ENCODE results near the gene PELI3.
"Not testable (repeated sequence)": the region's sequence is repeated elsewhere in the genome, so short reads cannot be mapped to it uniquely, and the experiment has no call there.

PELI3 gene

DNA sequence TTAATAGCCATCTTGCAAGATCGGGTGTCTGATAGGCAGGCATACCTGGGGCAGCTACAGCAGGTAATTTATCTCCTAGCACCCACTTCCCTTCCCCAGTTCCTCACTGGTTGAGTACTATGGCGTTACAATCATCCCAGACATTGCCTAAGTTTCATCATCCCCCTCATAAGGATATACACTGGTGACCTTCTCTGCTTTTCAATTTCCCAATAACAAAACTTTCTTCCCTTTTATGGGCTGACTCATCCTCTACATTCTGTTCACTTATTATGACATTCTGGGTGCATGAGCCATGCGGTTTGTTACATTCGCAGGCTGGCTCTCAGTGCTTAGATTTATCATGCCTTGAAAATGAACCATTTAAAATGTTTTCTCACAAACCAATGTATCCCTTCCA, 23.1 kb upstream of the PELI3 start:
- DNase-seq (ENCODE audit: low read depth, low spot score), result no peak

DNA sequence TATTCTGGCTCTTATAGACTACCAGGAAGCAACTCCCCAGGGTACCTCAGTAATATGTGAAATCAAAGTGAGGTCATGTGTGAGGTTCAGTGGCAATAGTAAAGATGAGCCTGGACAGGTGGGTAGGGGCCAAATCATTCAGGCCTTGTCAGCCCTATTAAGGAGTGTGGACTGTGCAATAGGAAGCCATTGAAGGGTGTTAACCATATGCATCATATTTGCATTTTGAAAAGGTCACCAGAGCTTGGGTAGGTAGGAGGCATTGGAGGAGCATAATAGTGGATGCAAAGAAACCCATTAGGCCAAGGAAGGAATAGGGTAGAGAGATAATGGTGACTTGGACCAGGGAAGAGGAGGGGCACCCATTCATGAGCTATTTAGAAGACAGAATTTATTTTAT, 19.7 kb upstream of the PELI3 start:
- DNase-seq (ENCODE audit: low read depth, low spot score), result no peak

DNA sequence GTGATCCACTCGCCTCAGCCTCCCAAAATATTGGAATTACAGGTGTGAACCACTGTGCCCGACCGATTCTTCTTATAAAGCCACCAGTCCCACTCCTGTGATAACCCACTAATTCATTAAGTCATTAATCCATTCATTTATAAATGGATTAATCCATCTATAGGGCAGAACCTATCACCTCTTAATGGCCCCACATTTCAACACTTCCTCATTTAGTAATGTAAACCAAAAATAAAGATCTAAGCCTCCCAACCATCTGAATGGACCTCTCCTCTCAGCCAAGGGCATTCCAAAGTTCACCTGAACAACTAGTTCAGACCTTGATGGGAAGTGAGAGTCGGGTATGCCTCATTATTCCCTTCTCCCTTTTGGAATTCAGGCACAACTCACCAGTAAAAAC, 18.2 kb upstream of the PELI3 start:
- DNase-seq (ENCODE audit: low read depth, low spot score), result no peak

DNA sequence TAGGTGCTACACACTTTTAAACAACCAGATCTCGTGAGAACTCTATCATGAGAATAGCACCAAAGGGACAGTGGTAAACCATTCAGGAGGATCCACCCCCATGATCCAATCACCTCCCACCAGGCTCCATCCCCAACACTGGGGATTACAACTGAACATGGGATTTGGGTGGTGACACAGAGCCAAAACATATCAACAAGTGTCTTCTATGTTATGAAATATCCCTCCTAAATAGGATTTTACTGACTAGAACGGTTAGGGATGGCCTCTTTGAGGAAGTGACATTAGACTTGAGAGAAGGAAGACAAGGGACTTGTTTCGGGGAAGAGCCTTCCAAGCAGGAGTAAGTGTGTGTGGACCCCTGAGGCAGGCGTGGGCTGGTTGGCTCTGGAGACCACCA, 16.1 kb upstream of the PELI3 start:
- DNase-seq (ENCODE audit: low read depth, low spot score), result no peak

DNA sequence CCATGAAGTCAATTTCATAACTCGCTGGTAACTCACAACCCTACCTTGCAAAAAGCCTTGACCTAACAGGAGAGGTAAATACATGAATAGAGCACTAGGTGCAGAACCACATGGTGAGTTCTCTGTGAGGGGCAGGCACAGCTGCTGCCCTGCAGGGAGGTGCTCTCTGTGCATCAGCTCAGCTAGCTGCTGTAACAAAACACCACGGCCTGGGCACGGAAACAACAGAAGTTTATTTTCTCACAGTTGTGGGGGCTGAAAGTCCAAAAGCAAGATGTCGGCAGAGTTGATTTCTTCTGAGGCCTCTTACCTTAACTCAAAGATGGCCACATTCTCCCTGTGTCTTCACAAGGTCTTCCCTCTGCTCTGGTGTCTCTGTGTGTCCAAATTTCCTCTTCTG, 15.0 kb upstream of the PELI3 start:
- no peak for DNase-seq (ENCODE audit: low read depth, low spot score)

DNA sequence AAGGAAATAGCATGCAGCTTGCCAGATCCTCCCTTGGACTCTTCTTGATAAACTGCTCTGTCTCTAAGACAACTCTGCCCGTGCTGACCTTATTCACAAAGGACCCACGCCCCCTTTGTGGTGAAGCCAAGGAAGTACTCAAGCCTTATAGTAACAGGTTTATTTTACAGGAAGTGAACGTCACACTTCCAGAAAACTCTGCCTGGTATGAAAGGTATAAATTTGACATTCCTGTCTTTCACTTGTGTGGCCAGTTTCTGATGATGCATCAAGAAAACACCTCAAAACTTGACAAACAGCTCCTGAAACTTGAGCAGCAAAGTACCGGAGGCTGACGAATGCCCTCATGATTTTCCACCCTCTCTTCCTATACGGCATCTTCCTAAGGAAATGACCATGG, 12.5 kb upstream of the PELI3 start:
- no peak for DNase-seq (ENCODE audit: low read depth, low spot score)

DNA sequence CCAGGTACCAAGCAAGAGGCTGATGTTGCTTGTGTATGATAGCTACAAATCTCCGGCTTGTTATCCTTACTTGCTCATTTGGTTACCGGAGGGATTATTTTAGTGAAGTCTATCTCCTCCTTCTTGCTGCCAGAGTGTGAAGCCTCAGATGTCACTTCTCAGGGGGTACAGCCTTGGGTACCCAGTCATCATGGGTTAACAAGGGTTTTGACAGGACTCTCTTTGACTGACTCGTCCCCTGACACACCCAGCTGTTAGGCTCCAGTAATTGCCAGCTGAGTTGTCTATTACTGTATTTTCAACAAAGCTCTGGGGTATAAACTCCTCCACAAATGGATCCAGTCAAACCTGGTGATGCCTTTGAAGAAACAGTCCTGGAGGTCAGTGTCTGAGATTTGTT, 11.9 kb upstream of the PELI3 start:
- DNase-seq (ENCODE audit: low read depth, low spot score), result no peak

DNA sequence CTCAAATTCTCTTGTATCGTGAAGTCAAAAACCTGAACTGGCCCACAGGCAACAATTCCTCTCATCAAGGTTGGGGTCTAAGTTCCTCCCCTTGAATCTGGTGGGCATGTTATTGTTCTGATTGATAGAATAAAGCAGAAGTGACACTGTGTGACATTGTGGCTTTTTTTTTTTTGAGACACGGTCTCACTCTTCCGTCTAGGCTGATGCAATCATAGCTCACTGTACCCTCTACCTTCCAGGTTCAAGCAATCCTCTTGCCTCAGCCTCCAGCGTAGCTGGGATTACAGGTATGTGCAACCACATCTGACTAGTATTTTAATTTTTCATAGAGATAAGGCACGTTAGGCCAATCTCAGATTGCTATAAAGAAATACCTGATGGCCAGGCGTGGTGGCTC, 8.9 kb upstream of the PELI3 start:
- no peak for DNase-seq (ENCODE audit: low read depth, low spot score)

DNA sequence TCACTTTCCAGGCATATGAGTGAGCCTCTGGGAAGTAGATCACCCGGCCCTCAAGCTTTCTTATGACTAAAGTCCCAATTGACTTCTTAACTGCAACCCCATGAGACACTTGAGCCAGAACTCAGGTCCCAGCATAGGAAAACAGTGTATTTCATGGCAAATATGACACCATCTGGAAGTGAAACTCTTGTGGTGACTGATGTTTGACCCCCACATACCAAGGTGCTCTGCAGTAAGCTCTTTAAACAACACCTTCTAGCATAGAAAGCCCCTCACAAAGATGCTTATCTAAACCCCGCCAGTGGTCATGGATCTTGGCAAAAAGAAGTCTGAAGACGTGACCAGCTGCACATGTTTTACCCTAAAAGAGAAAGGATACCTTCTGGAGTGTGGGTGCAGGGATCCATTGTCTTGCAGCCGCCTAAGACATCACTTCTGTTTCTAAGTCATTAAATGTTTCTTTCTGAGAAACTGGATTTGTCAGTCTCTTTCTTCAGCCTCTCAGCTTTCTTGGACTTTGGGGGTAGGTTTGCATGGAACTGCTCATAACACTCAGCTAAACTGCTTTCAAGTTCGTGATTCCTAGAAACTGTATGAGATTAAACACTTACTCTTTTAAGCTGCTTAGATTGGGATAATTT, 7.4 kb upstream of the PELI3 start:
- no peak for DNase-seq (ENCODE audit: low read depth, low spot score)

DNA sequence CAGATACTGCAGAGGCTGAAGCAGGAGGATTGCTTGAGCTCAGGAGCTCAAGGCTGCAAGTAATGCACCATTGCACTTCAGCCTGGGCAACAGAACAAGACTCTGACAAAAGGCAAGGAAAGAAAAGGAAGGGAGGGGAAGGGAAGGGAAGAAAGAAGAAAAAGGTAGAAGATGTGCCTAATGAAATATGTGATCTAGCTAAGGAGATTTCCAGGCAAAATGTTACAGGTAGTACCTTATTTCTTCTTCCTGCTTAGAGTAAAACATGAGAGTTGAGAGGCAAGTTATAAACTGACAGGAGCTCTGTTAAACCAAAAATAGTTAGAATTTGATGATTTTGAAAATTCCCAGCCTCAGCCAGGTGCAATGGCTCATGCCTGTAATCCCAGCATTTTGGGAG, 4.7 kb upstream of the PELI3 start:
- no peak for DNase-seq (ENCODE audit: low read depth, low spot score)

DNA sequence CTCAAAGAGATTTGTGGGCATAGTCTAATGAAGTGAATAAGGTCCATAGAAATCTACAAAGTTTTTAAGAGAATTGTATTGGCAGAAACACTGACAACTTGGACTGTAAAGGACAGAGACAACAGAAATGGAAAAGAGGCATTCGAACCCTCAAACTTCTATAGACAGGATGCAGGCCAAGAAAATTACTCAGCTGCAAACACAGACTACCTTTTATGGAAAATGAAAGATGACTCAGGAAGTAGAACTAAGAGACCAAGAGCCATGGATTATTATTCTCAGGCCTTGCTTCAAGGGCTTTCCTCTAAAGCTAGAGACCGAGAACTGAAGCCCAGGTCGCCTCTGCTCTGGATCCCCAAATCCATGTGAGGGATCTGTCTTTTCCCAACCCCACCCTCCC, 3.8 kb upstream of the PELI3 start:
- DNase-seq (ENCODE audit: low read depth, low spot score), result no peak

DNA sequence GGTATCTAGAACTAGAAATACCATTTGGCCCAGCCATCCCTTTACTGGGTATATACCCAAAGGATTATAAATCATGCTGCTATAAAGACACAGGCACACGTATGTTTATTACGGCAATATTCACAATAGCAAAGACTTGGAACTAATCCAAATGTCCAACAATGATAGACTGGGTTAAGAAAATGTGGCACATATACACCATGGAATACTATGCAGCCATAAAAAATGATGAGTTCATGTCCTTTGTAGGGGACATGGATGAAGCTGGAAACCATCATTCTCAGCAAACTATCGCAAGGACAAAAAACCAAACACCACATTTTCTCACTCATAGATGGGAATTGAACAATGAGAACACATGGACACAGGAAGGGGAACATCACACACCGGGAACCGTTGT, 2.6 kb upstream of the PELI3 start:
- DNase-seq (ENCODE audit: low read depth, low spot score), result not testable (repeated sequence)

DNA sequence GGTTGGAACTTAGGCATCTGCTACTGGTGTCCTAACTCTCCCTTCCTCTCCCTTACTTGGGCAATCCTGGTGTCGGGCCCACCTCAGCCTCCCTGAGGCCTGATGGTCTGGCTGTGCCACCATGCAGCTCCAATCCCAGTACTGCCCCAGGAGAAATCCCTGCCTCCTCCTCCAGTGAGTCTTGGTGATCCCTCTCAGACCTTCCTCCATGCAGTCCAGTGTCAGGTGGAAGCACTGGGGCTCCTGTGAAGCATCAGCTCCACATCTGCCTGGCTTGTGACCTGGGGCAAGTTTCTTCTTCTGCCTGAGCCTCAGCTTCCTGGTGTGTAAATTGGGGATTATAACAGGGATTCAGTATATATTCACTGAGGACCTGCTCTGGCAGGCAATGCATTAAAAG, 1.8 kb upstream of the PELI3 start:
- peak; percentile 38 for DNase-seq (ENCODE audit: low read depth, low spot score)

DNA sequence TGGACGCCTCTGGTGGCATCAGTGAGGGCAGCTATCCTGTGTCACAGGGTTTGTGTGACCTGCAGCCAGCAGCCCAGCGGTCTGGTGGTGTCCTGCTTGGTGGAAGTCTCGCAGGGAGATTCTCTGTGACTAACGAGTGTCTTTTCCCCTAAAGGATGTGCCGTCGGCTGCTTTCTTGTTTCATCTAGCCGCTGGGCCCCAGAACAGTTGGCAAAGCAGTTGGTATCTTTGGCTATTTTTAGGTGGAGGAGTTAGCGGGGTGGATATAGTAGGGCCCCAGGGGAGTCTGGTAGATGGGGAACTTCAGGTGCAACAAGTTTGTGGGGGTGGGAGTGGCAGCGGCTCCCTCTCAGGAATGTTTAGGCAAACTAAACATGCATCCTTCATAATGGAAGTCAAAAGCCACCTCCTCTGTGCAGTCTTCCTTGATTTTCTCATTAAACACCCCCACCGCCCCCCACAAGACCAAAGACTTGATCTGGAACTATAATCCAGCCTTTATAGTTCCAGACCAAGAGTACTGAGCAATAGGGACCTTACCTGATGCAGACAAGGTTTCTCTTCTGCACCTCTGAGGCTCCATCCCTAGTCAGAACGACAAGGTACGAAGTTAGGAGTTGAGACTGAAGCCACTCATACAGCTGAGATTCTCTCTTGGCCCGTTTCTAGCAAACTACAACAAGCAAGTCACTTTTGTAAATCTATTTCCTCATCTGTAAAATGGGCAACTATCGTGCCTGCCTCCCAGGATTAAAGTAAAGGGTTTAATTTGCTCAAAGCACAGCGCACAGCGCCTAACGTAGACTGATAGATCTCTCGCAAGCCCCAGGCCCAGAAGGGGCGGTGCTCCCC, 1.1 kb upstream of the PELI3 start:
- no peak for DNase-seq (ENCODE audit: low read depth, low spot score)

DNA sequence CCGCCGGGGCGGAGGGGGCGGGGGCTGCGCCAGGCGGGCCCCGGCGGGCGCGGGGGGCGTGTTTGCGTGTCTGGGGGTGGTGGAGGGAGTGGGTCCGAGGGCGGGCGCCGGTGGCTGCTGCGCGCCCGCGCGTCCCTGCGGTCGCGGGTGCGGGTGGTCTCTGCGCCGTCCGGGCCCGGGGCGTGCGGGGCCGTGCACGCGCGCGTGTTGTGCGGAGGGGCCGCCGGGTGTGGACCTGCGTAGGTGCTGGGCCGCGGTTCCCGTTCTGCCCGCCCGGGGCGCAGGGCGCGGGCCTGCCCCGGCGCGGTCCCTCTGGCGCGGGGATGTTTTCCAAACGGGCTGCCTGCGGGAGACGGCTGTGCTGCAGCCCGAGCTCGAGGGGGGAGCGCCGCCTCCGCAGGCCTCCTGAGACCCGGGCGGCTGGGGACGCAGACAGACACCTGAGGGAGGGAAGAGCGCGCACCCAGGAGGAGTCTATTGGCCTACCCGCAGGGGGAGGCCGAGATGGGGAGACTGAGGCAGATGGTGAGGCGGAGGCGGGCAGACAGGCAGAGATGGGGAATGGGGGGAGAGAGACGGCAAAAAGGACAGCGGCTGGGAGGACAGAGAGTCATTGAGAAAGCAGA, 442 bp downstream of the PELI3 start:
- DNase-seq (ENCODE audit: low read depth, low spot score), result peak; percentile 51

DNA sequence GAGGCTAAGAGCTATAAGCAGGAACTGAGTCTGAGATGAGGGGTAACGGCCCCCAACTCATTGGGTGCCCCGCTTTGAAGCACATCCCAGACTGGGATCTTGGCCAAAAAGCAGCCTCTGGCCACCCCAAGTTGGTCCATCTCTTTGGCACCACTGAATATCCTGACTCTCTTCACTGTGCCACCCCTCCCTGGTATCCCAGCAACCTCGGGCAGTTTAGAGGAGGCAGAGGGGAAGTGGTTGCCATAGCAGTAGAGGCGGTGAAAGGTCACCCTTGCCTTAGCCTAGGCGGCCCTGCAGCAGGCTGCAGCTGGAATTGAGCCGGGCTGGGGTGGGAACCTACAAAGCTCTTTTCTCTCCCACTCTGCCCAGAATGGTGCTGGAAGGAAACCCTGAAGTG, 1.1 kb downstream of the PELI3 start:
- DNase-seq (ENCODE audit: low read depth, low spot score), result peak; percentile 25

DNA sequence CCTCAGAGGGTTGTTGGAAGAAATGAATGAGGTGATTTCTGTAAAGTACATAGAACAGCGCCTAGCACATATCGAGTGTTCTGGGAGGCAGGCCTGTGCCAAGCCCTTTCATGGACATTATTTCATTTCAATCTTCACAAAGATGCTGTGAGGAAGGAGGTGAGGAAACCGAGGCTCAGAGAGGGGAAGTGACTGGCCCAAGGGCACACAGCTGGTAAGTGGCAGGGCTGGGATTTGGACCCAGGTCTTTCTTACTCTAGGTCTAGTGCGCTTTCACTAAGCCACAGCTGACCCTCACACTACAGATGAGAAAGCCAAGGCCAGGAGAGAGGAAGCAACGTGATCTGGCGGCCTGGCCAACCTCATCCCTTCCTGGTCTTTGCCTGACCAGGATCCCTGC, 2.0 kb downstream of the PELI3 start:
- no peak for DNase-seq (ENCODE audit: low read depth, low spot score)

DNA sequence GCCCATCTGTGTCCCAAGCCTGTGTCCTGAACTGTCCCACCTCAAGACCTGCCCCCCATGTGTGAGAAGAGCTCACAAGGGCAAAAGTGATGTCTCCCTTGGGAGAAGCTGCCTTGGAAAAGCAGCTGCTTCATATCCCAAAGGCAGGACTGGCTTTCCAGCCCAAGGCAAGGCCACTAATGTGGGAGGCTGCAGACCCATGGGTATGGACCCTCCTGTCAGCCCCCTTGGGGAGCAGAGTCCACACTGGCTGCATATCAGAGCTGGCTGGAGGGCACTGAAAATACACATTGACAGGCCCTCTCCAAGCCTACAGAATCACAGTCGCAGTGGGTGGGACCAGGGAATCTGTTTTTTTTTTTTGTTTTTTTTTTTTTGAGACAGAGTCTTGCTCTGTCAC, 2.7 kb downstream of the PELI3 start:
- DNase-seq (ENCODE audit: low read depth, low spot score), result no peak

DNA sequence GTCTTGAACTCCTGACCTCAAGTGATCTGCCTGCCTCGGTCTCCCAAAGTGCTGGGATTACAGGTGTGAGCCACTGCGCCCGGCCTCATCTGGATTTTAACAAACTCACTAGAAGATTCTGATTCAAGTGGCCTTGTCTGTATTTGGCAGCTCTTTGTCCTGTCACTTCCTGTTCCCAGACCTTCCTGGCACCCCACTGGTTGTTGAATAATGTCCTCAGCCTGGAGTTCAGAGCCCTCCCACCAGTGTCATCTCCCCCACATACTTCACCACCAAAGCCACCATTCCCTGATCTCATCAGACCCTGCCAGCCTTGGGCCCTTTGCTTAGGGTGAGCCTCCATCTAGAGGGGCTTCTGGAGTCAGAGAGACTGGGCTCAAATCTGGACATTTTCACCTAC, 3.3 kb downstream of the PELI3 start:
- peak; percentile 14 for DNase-seq (ENCODE audit: low read depth, low spot score)

DNA sequence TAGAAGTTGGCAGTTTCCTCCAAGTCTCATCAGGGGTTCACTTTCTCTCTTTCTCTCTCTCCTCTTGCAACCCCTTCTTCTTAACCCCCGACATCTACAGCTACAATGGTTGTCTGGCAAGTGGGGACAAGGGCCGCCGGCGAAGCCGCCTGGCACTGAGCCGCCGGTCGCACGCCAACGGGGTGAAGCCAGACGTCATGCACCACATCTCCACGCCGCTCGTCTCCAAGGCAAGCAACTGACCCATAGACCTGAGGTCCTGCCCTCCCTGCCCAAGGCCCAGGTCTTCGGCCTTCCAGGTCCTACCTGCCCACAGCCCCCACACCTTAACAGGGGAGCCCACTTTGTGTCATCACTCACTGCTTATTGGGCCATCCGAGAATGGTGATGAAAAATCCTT, 4.4 kb downstream of the PELI3 start:
- DNase-seq (ENCODE audit: low read depth, low spot score), result no peak

DNA sequence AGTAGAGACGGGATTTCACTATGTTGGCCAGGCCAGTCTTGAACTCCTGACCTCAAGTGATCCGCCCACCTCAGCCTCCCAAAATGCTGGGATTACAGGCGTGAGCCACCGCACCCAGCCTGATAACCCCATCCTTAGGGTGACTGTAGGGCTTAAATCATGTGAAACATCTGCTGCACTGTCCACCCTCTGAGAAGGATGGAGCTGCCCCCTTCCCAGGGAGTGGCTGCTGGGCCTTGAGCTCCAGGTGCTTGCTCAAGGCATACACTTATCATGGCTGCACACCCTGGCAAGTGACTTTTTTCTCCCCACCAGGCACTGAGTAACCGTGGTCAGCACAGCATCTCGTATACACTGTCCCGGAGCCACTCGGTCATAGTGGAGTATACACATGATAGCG, 5.3 kb downstream of the PELI3 start:
- no peak for DNase-seq (ENCODE audit: low read depth, low spot score)

DNA sequence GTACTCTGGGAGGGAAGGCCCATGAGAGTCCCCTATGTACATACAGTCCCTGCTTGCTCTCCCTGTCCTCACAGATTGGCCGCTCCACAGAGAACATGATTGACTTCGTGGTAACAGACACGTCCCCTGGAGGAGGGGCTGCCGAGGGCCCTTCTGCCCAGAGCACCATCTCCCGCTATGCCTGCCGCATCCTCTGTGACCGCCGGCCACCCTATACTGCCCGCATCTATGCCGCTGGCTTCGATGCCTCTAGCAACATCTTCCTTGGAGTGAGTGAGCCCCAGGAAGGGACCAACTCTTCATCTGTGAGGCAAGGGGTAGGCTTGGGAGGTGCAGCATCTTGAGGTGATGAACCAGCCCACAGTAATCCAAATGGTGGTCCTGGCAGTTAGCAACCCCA, 6.5 kb downstream of the PELI3 start:
- DNase-seq (ENCODE audit: low read depth, low spot score), result no peak

Measured in ELF-1 (cell line).